NB4 (cell line): Measurements from ENCODE around the gene EPS8L2.

ENCODE experiments used
- DNase-seq: peaks from one replicate; pipeline ENCODE4 v3.0.0; 2010; ENCODE audit warnings: low read depth
- H3K4me3 ChIP-seq: one replicate; pipeline ENCODE4 v1.5.1; 2011; ENCODE audit warnings: mild to moderate bottlenecking, low read depth, low read length, moderate library complexity
- CTCF ChIP-seq: IDR thresholded peaks from one replicate; pipeline ENCODE4 v1.5.1; 2012; ENCODE audit warnings: low read depth, low read length
- MAX ChIP-seq: IDR thresholded peaks from 2 replicates; pipeline ENCODE4 v1.6.1; 2011; ENCODE audit warnings: low read depth, low read length
- MYC ChIP-seq: IDR thresholded peaks from 2 replicates; pipeline ENCODE4 v1.6.1; 2011; ENCODE audit warnings: low read depth, low read length
- POLR2A ChIP-seq: IDR thresholded peaks from 2 replicates; pipeline ENCODE4 v1.6.1; 2011; ENCODE audit warnings: mild to moderate bottlenecking; ENCODE audit not compliant: insufficient read length; ENCODE audit errors: extremely low read depth

EPS8L2 gene

GRCh38 chr11:761526-762108 is 55.6 kb downstream of the EPS8L2 start:
- peak; percentile 32 for DNase-seq
- H3K4me3 ChIP-seq = no peak overlapping the region
- no peak for TF ChIP-seq MYC
- TF ChIP-seq MAX = no peak
- no peak for TF ChIP-seq CTCF
- no peak for TF ChIP-seq POLR2A

GRCh38 chr11:762421-763072 is 56.5 kb downstream of the EPS8L2 start:
- DNase-seq = peak; percentile 76
- H3K4me3 ChIP-seq = no peak overlapping the region
- TF ChIP-seq CTCF = peak; percentile 37
- no peak for TF ChIP-seq POLR2A
- TF ChIP-seq MYC = peak; percentile 56; the same call in 1 of the 2 replicates
- peak; percentile 78 for TF ChIP-seq MAX

GRCh38 chr11:763073-763463 is 57.0 kb downstream of the EPS8L2 start:
- H3K4me3 ChIP-seq = no peak overlapping the region
- TF ChIP-seq CTCF (no peak), MAX (no peak), POLR2A (no peak), MYC (no peak)
- no peak for DNase-seq

DNA sequence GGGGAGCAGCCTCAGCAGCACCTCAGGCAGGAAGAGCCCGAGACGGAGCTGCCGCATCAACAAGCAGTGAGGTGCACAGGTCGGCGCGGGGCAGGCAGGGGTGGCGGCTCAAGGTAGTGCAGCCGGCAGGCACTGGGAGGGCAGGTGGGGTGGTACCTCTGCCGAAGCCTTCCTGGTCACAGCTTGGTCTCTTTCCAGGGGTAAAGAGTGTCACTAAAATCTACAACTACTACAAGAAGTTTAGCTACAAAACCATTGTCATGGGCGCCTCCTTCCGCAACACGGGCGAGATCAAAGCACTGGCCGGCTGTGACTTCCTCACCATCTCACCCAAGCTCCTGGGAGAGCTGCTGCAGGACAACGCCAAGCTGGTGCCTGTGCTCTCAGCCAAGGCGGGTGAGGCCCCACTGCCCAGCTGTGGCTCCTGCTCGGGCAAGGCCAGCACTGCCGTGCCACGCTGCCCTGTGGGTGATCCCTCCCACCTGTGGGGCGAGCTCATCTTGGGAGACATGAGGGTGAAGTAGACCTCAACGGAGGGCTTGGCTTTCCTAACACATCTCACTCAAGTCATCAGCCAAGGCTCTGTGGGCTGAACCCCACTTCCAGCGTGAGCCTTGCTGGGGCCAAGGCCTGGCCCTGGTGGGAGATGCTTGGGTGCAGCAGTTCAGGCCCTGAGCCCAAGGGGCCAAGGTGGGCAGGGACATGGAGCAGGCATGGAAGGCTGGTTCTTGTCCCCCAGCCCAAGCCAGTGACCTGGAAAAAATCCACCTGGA is 57.7 kb downstream of the EPS8L2 start:
- H3K4me3 ChIP-seq = no peak overlapping the region
- no peak for DNase-seq
- TF ChIP-seq MAX (no peak), CTCF (no peak), POLR2A (peak; percentile 23), MYC (no peak)

- H3K4me3 ChIP-seq = no peak overlapping the region
- TF ChIP-seq MAX = no peak
- TF ChIP-seq POLR2A = no peak
- TF ChIP-seq CTCF = no peak
- no peak for TF ChIP-seq MYC
- DNase-seq = no peak
Observed at GRCh38 chr11:764322-765024, 58.4 kb downstream of the EPS8L2 start.
